Loucy (cell line): Measurements from ENCODE around the gene PTPRN2.
"Not testable (repeated sequence)": the region's sequence is repeated elsewhere in the genome, so short reads cannot be mapped to it uniquely, and the experiment has no call there.

Source experiments
- H2AFZ ChIP-seq: fragments of 200-600 bp; sonication (generic); 2 replicates; pipeline ENCODE4 v1.6.0; 2016; ENCODE audit warnings: antibody characterized with exemption, mild to moderate bottlenecking, low read length, moderate library complexity
- H3F3A ChIP-seq: fragments of 200-600 bp; 2 replicates; pipeline ENCODE4 v1.6.0; 2016; ENCODE audit warnings: antibody characterized with exemption, low read depth, mild to moderate bottlenecking
- H3K27me3 ChIP-seq: fragments of 200-600 bp; sonication (generic); 2 replicates; pipeline ENCODE4 v1.6.1; 2014; ENCODE audit warnings: low read length, mild to moderate bottlenecking; ENCODE audit not compliant: insufficient read depth, poor library complexity, severe bottlenecking
- H3K36me3 ChIP-seq: fragments of 200-600 bp; sonication (generic); 2 replicates; pipeline ENCODE4 v1.6.1; 2016; ENCODE audit warnings: low read length; ENCODE audit not compliant: insufficient read depth
- H3K4me1 ChIP-seq: fragments of 200-600 bp; sonication (generic); 2 replicates; pipeline ENCODE4 v1.5.1; 2014; ENCODE audit warnings: low read length, mild to moderate bottlenecking; ENCODE audit not compliant: insufficient read depth, poor library complexity, severe bottlenecking
- H3K4me2 ChIP-seq: fragments of 200-600 bp; sonication (generic); 2 replicates; pipeline ENCODE4 v1.6.0; 2014; ENCODE audit warnings: antibody characterized with exemption, low read length, low read depth, mild to moderate bottlenecking; ENCODE audit not compliant: poor library complexity, severe bottlenecking
- H3K4me3 ChIP-seq: fragments of 200-600 bp; sonication (generic); 2 replicates; pipeline ENCODE4 v1.5.1; 2014; ENCODE audit warnings: low read length, mild to moderate bottlenecking, mixed read lengths; ENCODE audit not compliant: poor library complexity, severe bottlenecking
- H3K79me2 ChIP-seq: fragments of 200-600 bp; sonication (generic); 2 replicates; pipeline ENCODE4 v1.6.1; 2014; ENCODE audit warnings: low read length; ENCODE audit not compliant: insufficient read depth
- H3K9ac ChIP-seq: fragments of 200-600 bp; sonication (generic); 2 replicates; pipeline ENCODE4 v1.6.0; 2014; ENCODE audit warnings: mild to moderate bottlenecking, low read depth, low read length, moderate library complexity; ENCODE audit not compliant: poor library complexity, severe bottlenecking
- H3K9me2 ChIP-seq: fragments of 200-600 bp; sonication (generic); replicated peaks from 2 replicates; pipeline ENCODE4 v1.6.1; 2016; ENCODE audit warnings: low read depth, low read length, mixed read lengths
- H3K9me3 ChIP-seq: fragments of 200-600 bp; sonication (generic); 2 replicates; pipeline ENCODE4 v1.6.1; 2014; ENCODE audit warnings: mild to moderate bottlenecking, antibody characterized with exemption, low read length, low read depth; ENCODE audit not compliant: insufficient read depth
- H4K20me1 ChIP-seq: fragments of 200-600 bp; sonication (generic); 2 replicates; pipeline ENCODE4 v1.6.0; 2014; ENCODE audit warnings: antibody characterized with exemption, low read length, mild to moderate bottlenecking; ENCODE audit not compliant: insufficient read depth, poor library complexity, severe bottlenecking
- CTCF ChIP-seq: fragments of 200-600 bp; sonication (generic); conservative IDR thresholded peaks from 2 replicates; pipeline ENCODE4 v1.5.1; 2014; ENCODE audit warnings: mild to moderate bottlenecking, antibody characterized with exemption, low read length
- EZH2phosphoT487 ChIP-seq: fragments of 200-600 bp; IDR thresholded peaks from 2 replicates; pipeline ENCODE4 v1.6.1; 2018; ENCODE audit warnings: antibody characterized with exemption, mild to moderate bottlenecking, moderate library complexity, borderline replicate concordance

Gene PTPRN2

GRCh38 chr7:158516524-158516923, 71.1 kb downstream of the PTPRN2 start:
- Histone ChIP-seq H4K20me1 (no peaks in the 10 kb centered on the region), H3K4me1 (no peaks in the 10 kb centered on the region), H2AFZ (no peak overlapping the region), H3K4me2 (no peak overlapping the region), H3K79me2 (no peaks in the 10 kb centered on the region), H3K27me3 (no peaks in the 10 kb centered on the region), H3K4me3 (no peak overlapping the region), H3K9ac (no peak overlapping the region), H3K9me3 (peaks cover 30% of the 10 kb centered on the region; the same call in 1 of the 2 replicates), H3F3A (no peaks in the 10 kb centered on the region), H3K36me3 (no peaks in the 10 kb centered on the region), H3K9me2 (no peaks in the 10 kb centered on the region)
- TF ChIP-seq CTCF (no peak), EZH2phosphoT487 (no peak)

GRCh38 chr7:158512869-158513268, 74.8 kb downstream of the PTPRN2 start:
- no peak overlapping the region for H3K4me3 ChIP-seq
- no peaks in the 10 kb centered on the region for H3K27me3 ChIP-seq
- H3K9ac ChIP-seq = no peak overlapping the region
- TF ChIP-seq EZH2phosphoT487 = no peak
- H3K4me1 ChIP-seq = no peaks in the 10 kb centered on the region
- H3K9me2 ChIP-seq = no peaks in the 10 kb centered on the region
- no peak overlapping the region for H3K4me2 ChIP-seq
- H2AFZ ChIP-seq = no peak overlapping the region
- H3K79me2 ChIP-seq = no peaks in the 10 kb centered on the region
- H4K20me1 ChIP-seq = no peaks in the 10 kb centered on the region
- H3F3A ChIP-seq = no peaks in the 10 kb centered on the region
- peaks cover 39% of the 10 kb centered on the region; the same call in 1 of the 2 replicates for H3K9me3 ChIP-seq
- no peaks in the 10 kb centered on the region for H3K36me3 ChIP-seq

DNA sequence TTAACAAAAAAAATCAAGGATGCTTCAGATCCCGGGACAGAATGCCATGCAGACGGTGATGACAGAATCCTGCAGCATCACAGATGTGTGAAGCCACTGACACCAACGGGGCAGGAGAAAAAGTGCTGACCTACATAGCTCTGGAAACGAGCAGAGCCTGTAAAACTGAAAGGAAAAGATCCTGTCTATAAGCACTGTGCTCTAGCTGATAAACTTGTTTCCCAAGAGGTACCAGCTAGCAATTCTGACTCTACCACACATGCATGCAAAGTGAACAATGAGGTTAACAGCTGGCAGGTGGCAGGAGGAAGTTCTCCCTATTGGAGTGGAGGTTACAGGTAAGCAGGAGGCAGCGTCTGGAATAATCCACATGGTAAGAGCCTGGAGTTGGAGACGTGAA, 75.6 kb downstream of the PTPRN2 start:
- H3K4me3 ChIP-seq = no peak overlapping the region
- TF ChIP-seq EZH2phosphoT487 (no peak), CTCF (no peak)
- H3K4me1 ChIP-seq = no peaks in the 10 kb centered on the region
- H3K36me3 ChIP-seq = no peaks in the 10 kb centered on the region
- H2AFZ ChIP-seq = no peak overlapping the region
- H3F3A ChIP-seq = no peaks in the 10 kb centered on the region
- no peak overlapping the region for H3K9ac ChIP-seq
- H3K27me3 ChIP-seq = no peaks in the 10 kb centered on the region
- no peaks in the 10 kb centered on the region for H3K79me2 ChIP-seq
- peaks cover 35% of the 10 kb centered on the region; the same call in 1 of the 2 replicates for H3K9me3 ChIP-seq
- H3K4me2 ChIP-seq = no peak overlapping the region
- H3K9me2 ChIP-seq = no peaks in the 10 kb centered on the region
- H4K20me1 ChIP-seq = no peaks in the 10 kb centered on the region

- no peak for TF ChIP-seq EZH2phosphoT487
- no peak for TF ChIP-seq CTCF
- no peaks in the 10 kb centered on the region for H3K27me3 ChIP-seq
These were observed 78.7 kb downstream of the PTPRN2 start for GRCh38 chr7:158508802-158509385.

GRCh38 chr7:158508321-158508720, 79.3 kb downstream of the PTPRN2 start:
- H3K9me2 ChIP-seq, H4K20me1 ChIP-seq, H3K27me3 ChIP-seq, H3K4me1 ChIP-seq, H3K36me3 ChIP-seq, H3K4me3 ChIP-seq, H3K9ac ChIP-seq, H3K79me2 ChIP-seq, H3F3A ChIP-seq, H2AFZ ChIP-seq, H3K4me2 ChIP-seq: not testable (repeated sequence)
- H3K9me3 ChIP-seq = peaks cover 42% of the 10 kb centered on the region; the same call in 1 of the 2 replicates

More at GRCh38 chr7:158508802-158509385, 78.7 kb downstream of the PTPRN2 start:
- Histone ChIP-seq H2AFZ (no peak overlapping the region), H3K36me3 (no peaks in the 10 kb centered on the region), H3K4me3 (no peak overlapping the region), H3K4me2 (no peak overlapping the region), H4K20me1 (no peaks in the 10 kb centered on the region), H3K9ac (no peak overlapping the region), H3K9me3 (peaks cover 46% of the 10 kb centered on the region; the same call in 1 of the 2 replicates), H3F3A (no peaks in the 10 kb centered on the region), H3K4me1 (no peaks in the 10 kb centered on the region), H3K9me2 (no peaks in the 10 kb centered on the region), H3K79me2 (no peaks in the 10 kb centered on the region)
